VCaP (cell line): ENCODE results near the gene SELENOF.
"Not testable (repeated sequence)": the region's sequence is repeated elsewhere in the genome, so short reads cannot be mapped to it uniquely, and the experiment has no call there.

Source experiments
- H3K27ac ChIP-seq: fragments of 450-650 bp; 2 replicates; pipeline ENCODE4 v1.5.1; 2017
- CTCF ChIP-seq: fragments of 450-650 bp; conservative IDR thresholded peaks from 2 replicates; pipeline ENCODE4 v1.5.1; 2017; ENCODE audit warnings: mild to moderate bottlenecking, moderate library complexity

The SELENOF gene

DNA sequence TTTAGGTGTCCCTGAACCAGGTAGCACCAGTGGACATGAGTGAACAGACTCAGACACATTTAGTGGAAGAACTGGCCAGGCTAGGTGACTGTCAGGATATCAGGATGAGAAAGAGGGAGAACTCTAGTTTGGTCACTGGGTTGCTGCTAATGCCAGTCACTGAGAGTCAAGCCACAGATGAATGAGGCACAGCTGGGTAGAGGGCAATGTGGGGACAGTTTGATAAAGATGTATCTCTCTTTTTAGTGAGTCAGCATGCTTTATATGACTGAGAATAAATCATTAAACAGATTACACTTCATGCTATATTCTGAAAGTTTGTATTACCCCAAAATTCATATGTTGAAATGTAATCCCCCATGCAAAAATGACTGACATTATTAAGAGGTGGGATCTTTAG lies 87.1 kb downstream of the SELENOF start:
- TF ChIP-seq CTCF, result no peak
- no peak overlapping the region for H3K27ac ChIP-seq

DNA sequence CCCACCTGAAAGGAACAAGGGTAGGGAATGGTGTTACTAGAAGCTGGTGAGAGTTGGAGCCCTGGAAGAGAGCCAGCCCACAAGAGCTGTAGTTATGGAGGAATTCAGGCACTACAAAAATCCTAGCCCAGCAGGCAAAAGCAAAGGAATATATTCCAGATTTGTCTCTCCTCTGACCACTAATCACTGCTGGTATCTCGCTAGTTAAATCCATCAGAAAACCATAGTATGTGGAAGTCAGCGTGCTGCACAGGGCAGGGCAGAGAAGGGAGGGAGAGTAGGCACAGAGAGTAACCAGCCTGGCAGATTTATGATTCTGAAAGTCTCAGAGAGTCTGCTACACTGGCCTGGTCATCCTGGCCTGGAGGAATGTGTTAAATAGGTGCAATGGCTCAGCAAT lies 88.6 kb downstream of the SELENOF start:
- no peak for TF ChIP-seq CTCF
- no peak overlapping the region for H3K27ac ChIP-seq

- H3K27ac ChIP-seq, result no peak overlapping the region; the same call in 1 of the 2 replicates
These were observed 90.0 kb downstream of the SELENOF start for GRCh38 chr1:86823821-86824500.

GRCh38 chr1:86823386-86823785 lies 90.5 kb downstream of the SELENOF start:
- H3K27ac ChIP-seq, result no peak overlapping the region
- no peak for TF ChIP-seq CTCF

More at GRCh38 chr1:86823821-86824500, 90.0 kb downstream of the SELENOF start:
- no peak for TF ChIP-seq CTCF

- H3K27ac ChIP-seq, result no peak overlapping the region
- no peak for TF ChIP-seq CTCF
These were observed 91.5 kb downstream of the SELENOF start for GRCh38 chr1:86822459-86822858.

GRCh38 chr1:86821956-86822355 lies 92.0 kb downstream of the SELENOF start:
- TF ChIP-seq CTCF, result no peak
- no peak overlapping the region for H3K27ac ChIP-seq

DNA sequence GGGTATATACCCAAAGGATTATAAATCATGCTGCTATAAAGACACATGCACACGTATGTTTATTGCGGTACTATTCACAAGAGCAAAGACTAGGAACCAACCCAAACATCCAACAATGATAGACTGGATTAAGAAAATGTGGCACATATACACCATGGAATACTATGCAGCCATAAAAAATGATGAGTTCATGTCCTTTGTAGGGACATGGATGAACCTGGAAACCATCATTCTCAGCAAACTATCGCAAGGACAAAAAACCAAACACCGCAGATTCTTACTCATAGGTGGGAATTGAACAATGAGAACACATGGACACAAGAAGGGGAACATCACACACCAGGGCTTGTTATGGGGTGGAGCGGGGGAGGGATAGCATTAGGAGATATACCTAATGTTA lies 94.0 kb downstream of the SELENOF start:
- not testable (repeated sequence) for H3K27ac ChIP-seq

DNA sequence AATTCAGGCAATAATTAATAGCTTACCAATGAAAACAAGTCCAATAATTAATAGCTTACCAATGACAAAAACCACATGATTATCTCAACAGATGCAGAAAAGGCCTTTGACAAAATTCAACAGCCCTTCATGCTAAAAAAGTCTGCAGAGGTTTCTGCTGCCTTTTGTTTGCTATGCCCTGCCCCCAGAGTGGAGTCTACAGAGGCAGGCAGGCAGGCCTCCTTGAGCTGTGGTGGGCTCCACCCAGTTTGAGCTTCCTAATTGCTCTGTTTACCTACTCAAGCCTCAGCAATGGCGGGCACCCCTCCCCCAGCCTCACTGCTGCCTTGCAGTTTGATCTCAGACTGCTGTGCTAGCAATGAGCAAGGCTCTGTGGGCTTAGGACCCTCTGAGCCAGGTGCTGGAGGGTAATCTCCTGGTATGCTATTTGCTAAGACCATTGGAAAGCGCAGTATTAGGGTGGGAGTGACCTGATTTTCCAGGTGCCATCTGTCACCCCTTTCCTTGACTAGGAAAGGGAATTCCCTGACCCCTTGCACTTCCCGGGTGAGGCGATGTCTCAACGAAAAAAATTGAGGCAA lies 96.6 kb downstream of the SELENOF start:
- H3K27ac ChIP-seq, result not testable (repeated sequence)

GRCh38 chr1:86814118-86814517 lies 99.8 kb downstream of the SELENOF start:
- not testable (repeated sequence) for H3K27ac ChIP-seq
